PC-9 (cell line): ENCODE results near the gene ARHGAP26. TPM values are rescaled to one million over a fixed set of nuclear protein-coding genes. Genes with fewer than 3 reads are reported as not detected.

Experiments
- BruUV-seq: library from RNA; stranded (reverse); fragments of 400-500 nt; replicated peaks from 2 replicates; lab custom pipeline; 2021; lab: Mats Ljungman, UMichigan
- CTCF ChIA-PET: fragments of 300-600 bp; sonication (Branson Sonifier 250); formaldehyde crosslinking; loops from one replicate; lab custom pipeline; 2022; ENCODE audit warnings: antibody characterized with exemption; lab: Charles Lee
- POLR2A ChIA-PET: fragments of 300-600 bp; sonication (Branson Sonifier 250); formaldehyde crosslinking; loops from one replicate; lab custom pipeline; 2022; ENCODE audit warnings: antibody characterized with exemption; ENCODE audit not compliant: unreplicated experiment; lab: Charles Lee
- DNase-seq, 2 experiments: peaks; one replicate each; pipeline versions ENCODE4 v3.0.0 to v3.0.0-alpha.2; 2015 to 2022; ENCODE audit warnings: mixed read lengths in 1 of 2
- H2AFZ ChIP-seq: fragments of 200-600 bp; sonication (generic); 2 replicates; pipeline ENCODE4 v1.8.1; 2017; ENCODE audit warnings: antibody characterized with exemption
- H3F3A ChIP-seq: fragments of 200-600 bp; sonication (generic); 2 replicates; pipeline ENCODE4 v1.8.1; 2017; ENCODE audit warnings: antibody characterized with exemption, mild to moderate bottlenecking, low read depth; ENCODE audit not compliant: insufficient read depth
- H3K27ac ChIP-seq: fragments of 200-600 bp; sonication (generic); 2 replicates; pipeline ENCODE4 v1.6.1; 2016; ENCODE audit warnings: mixed run types
- H3K27me3 ChIP-seq: fragments of 200-600 bp; sonication (generic); 2 replicates; pipeline ENCODE4 v1.6.1; 2016; ENCODE audit warnings: low read depth, mixed run types; ENCODE audit not compliant: insufficient read depth
- H3K36me3 ChIP-seq: fragments of 200-600 bp; sonication (generic); 2 replicates; pipeline ENCODE4 v1.6.1; 2016; ENCODE audit warnings: low read depth, mixed run types
- H3K4me1 ChIP-seq: fragments of 200-600 bp; sonication (generic); replicated peaks from 2 replicates; pipeline ENCODE4 v1.6.1; 2016; ENCODE audit warnings: mixed run types; ENCODE audit not compliant: insufficient read depth
- H3K4me2 ChIP-seq: fragments of 200-600 bp; sonication (generic); 2 replicates; pipeline ENCODE4 v1.6.1; 2017; ENCODE audit warnings: mixed run types
- H3K4me3 ChIP-seq: fragments of 200-600 bp; sonication (generic); 2 replicates; pipeline ENCODE4 v1.6.1; 2016; ENCODE audit warnings: mixed run types
- H3K79me2 ChIP-seq: fragments of 200-600 bp; sonication (generic); 2 replicates; pipeline ENCODE4 v1.6.1; 2017; ENCODE audit warnings: low read depth, mixed run types
- H3K9me2 ChIP-seq: fragments of 200-600 bp; sonication (generic); 2 replicates; pipeline ENCODE4 v1.8.1; 2017; ENCODE audit warnings: mild to moderate bottlenecking; ENCODE audit not compliant: insufficient read depth
- H3K9me3 ChIP-seq: fragments of 200-600 bp; sonication (generic); 2 replicates; pipeline ENCODE4 v1.8.1; 2016; ENCODE audit warnings: low read depth; ENCODE audit not compliant: insufficient read depth
- H4K20me1 ChIP-seq: fragments of 200-600 bp; sonication (generic); 2 replicates; pipeline ENCODE4 v1.8.1; 2017; ENCODE audit not compliant: insufficient read depth
- CTCF ChIP-seq: fragments of 200-600 bp; sonication (generic); conservative IDR thresholded peaks from 2 replicates; pipeline ENCODE4 v1.6.1; 2017; ENCODE audit warnings: mixed run types, antibody characterized with exemption, mild to moderate bottlenecking, moderate library complexity
- EZH2 ChIP-seq: fragments of 200-600 bp; sonication (generic); IDR thresholded peaks from 2 replicates; pipeline ENCODE4 v1.8.0; 2017; ENCODE audit warnings: antibody characterized with exemption, low read depth
- intact Hi-C: fragments of 100-400 bp; cut with micrococcal nuclease; formaldehyde crosslinking; loops from one replicate; pipeline ENCODE4 v1.10.0; 2022; ENCODE audit not compliant: unreplicated experiment
- total RNA-seq: library from RNA; stranded (reverse); gene quantifications from 2 replicates; pipeline ENCODE4 v1.2.3, GENCODE V29; 2021

The ARHGAP26 gene
- total RNA-seq, 1 experiment from 2014 or later: 29.7 TPM

- no peak overlapping the region for H3K4me3 ChIP-seq
- H3K9me2 ChIP-seq: no peaks in the 10 kb centered on the region
- H3K27me3 ChIP-seq: no peaks in the 10 kb centered on the region
- peaks cover 19% of the 10 kb centered on the region for H3K79me2 ChIP-seq
- H4K20me1 ChIP-seq: no peaks in the 10 kb centered on the region
- peaks cover 7% of the 10 kb centered on the region for H3K4me1 ChIP-seq
- no TSS peak for BruUV-seq
- no peaks in the 10 kb centered on the region for H3K36me3 ChIP-seq
- no peak for TF ChIP-seq CTCF
- TF ChIP-seq EZH2: no peak
- no peak overlapping the region for H2AFZ ChIP-seq
- intact Hi-C loops: no loop called here
- H3K27ac ChIP-seq: no peak overlapping the region
- no peak for DNase-seq
- H3K9me3 ChIP-seq: no peaks in the 10 kb centered on the region
- H3K4me2 ChIP-seq: no peak overlapping the region
- peaks cover 7% of the 10 kb centered on the region for H3F3A ChIP-seq
- CTCF ChIA-PET: interaction anchor here (0.7 kb wide), 1 partner anchor 55 kb away, joined by 3 read pairs; no protein-coding TSS in a partner anchor
- POLR2A ChIA-PET: interaction anchor here (0.6 kb wide), 1 partner anchor 275 kb away, joined by 3 read pairs; no protein-coding TSS in a partner anchor
These were observed 63.6 kb downstream of the ARHGAP26 start for GRCh38 chr5:142833517-142834449.

DNA sequence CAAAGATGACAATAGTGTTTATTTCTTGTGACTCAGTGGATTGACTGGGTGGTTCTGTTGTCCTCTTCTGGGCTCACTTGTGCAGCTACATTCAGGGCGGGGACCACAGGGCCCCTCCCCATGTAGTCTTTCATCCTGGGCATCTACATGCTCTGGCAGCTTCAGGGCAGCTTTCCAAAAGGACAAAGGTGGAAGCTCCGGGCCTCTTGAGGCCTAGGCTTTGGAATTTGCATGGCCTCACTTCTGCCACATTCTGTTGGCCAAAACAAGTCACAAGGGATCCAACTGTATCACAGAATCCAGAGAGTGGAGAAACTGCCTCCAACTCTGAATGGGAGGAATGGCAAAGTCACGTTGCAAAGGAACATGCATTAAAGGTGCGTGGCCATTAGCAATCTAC lies 64.3 kb downstream of the ARHGAP26 start:
- CTCF ChIA-PET: interaction anchor here (0.7 kb wide), 1 partner anchor 54 kb away, joined by 3 read pairs; no protein-coding TSS in a partner anchor
- POLR2A ChIA-PET: no interaction called here
- H3K4me2 ChIP-seq: no peak overlapping the region

More for the DNA sequence above, 64.3 kb downstream of the ARHGAP26 start:
- no peaks in the 10 kb centered on the region for H3K9me3 ChIP-seq
- H2AFZ ChIP-seq: no peak overlapping the region
- no peak for DNase-seq
- no peak for TF ChIP-seq CTCF
- no peak for TF ChIP-seq EZH2
- H3K79me2 ChIP-seq: peaks cover 12% of the 10 kb centered on the region
- H4K20me1 ChIP-seq: no peaks in the 10 kb centered on the region
- H3K27ac ChIP-seq: no peak overlapping the region
- H3K4me1 ChIP-seq: no peaks in the 10 kb centered on the region; the same call in 1 of the 2 replicates
- no peaks in the 10 kb centered on the region; the same call in 1 of the 2 replicates for H3F3A ChIP-seq
- 0 out of 2 replicates have a peak, but pooled peaks cover 3% of the 10 kb centered on the region for H3K9me2 ChIP-seq
- H3K36me3 ChIP-seq: no peaks in the 10 kb centered on the region
- no TSS peak for BruUV-seq
- no peaks in the 10 kb centered on the region for H3K27me3 ChIP-seq
- intact Hi-C loops: no loop called here
- H3K4me3 ChIP-seq: no peak overlapping the region
